CD4-positive, alpha-beta T cell (primary cell): ENCODE results near the gene SLC15A4. TPM values are rescaled to one million over a fixed set of nuclear protein-coding genes. Genes with fewer than 3 reads are reported as not detected.

Experiments
- ATAC-seq: fragments of 200-7000 bp; cut with Tn5 transposase; one replicate; pipeline ENCODE4 v1.10.0; 2022; ENCODE audit warnings: mild to moderate bottlenecking; ENCODE audit not compliant: poor library complexity
- CTCF ChIA-PET: fragments of 350-600 bp; sonication (Branson Sonifier 250); formaldehyde crosslinking; loops from one replicate; lab custom pipeline; 2021; ENCODE audit warnings: antibody characterized with exemption, inconsistent platforms; lab: Charles Lee
- POLR2A ChIA-PET: fragments of 350-600 bp; sonication (Branson Sonifier 250); formaldehyde crosslinking; loops from one replicate; lab custom pipeline; 2021; ENCODE audit warnings: antibody characterized with exemption, inconsistent platforms; lab: Charles Lee
- DNase-seq, 14 experiments: peaks; one replicate each; pipeline ENCODE4 v3.0.0-alpha.2; 2013 to 2020; ENCODE audit warnings: mixed read lengths in 2 of 14
- H3K27ac ChIP-seq, 2 donors: one replicate each; pipeline versions ENCODE4 v1.5.1 to v1.7.0; 2013; ENCODE audit warnings: low read length in 2 of 2, low read depth in 1 of 2, mild to moderate bottlenecking in 1 of 2
- H3K27me3 ChIP-seq, 2 experiments: 1 replicate in 1 of 2; 2 replicates in 1 of 2; pipeline versions ENCODE4 v1.6.1 to v1.7.0; 2013; ENCODE audit warnings: low read length in 2 of 2, control low read depth in 1 of 2, mild to moderate bottlenecking in 1 of 2, moderate library complexity in 1 of 2; ENCODE audit not compliant: insufficient read depth in 2 of 2, control insufficient read depth in 1 of 2
- H3K36me3 ChIP-seq: one replicate; pipeline ENCODE4 v1.6.1; 2013; ENCODE audit warnings: low read length, control low read depth; ENCODE audit not compliant: insufficient read depth
- H3K4me1 ChIP-seq: one replicate; pipeline ENCODE4 v1.6.1; 2013; ENCODE audit warnings: low read length, control low read depth; ENCODE audit not compliant: insufficient read depth
- H3K4me3 ChIP-seq: one replicate; pipeline ENCODE4 v1.5.1; 2013; ENCODE audit warnings: mild to moderate bottlenecking, low read length, moderate library complexity
- H3K9me3 ChIP-seq, 2 experiments: 1 replicate in 1 of 2; 2 replicates in 1 of 2; pipeline versions ENCODE4 v1.6.1 to v1.7.0; 2013; ENCODE audit warnings: low read length in 2 of 2, mild to moderate bottlenecking in 2 of 2, control low read depth in 1 of 2, moderate library complexity in 1 of 2; ENCODE audit not compliant: control insufficient read depth in 1 of 2, insufficient read depth in 1 of 2
- H3K27ac Mint-ChIP-seq: one replicate; pipeline ENCODE4 v1.8.0; 2020; ENCODE audit warnings: mixed read lengths
- H3K27me3 Mint-ChIP-seq: one replicate; pipeline ENCODE4 v1.8.0; 2021; ENCODE audit warnings: mixed read lengths
- H3K36me3 Mint-ChIP-seq: one replicate; pipeline ENCODE4 v1.8.0; 2021; ENCODE audit warnings: low read depth, mixed read lengths
- H3K4me1 Mint-ChIP-seq: one replicate; pipeline ENCODE4 v1.8.0; 2021; ENCODE audit warnings: low read depth, mixed read lengths
- H3K4me3 Mint-ChIP-seq: one replicate; pipeline ENCODE4 v1.8.0; 2020; ENCODE audit warnings: mild to moderate bottlenecking, mixed read lengths
- H3K9me3 Mint-ChIP-seq: one replicate; pipeline ENCODE4 v1.8.0; 2020; ENCODE audit warnings: mixed read lengths
- intact Hi-C, 2 experiments: fragments of 100-400 bp; cut with DNase I in 1 of 2; cut with micrococcal nuclease in 1 of 2; formaldehyde crosslinking; loops; one replicate each; pipeline versions ENCODE4 v1.15.1 to v1.9.0; 2023 to 2025; cut with DNase I, micrococcal nuclease
- total RNA-seq, 174 experiments: library from RNA in 2 of 174; stranded (reverse) in 2 of 174; gene quantifications; one replicate each; pipeline ENCODE4 v1.2.3 and lab custom pipeline; 2021 to 2026
- TF ChIP-seq, protein P1 (sequence below): fragments of 200-600 bp; IDR thresholded peaks from one replicate; pipeline ENCODE4 v1.8.0; 2022; ENCODE audit warnings: antibody characterized with exemption, mild to moderate bottlenecking

The SLC15A4 gene
- total RNA-seq, 2 experiments from 2014 or later = 18.4 to 18.5 TPM

DNA sequence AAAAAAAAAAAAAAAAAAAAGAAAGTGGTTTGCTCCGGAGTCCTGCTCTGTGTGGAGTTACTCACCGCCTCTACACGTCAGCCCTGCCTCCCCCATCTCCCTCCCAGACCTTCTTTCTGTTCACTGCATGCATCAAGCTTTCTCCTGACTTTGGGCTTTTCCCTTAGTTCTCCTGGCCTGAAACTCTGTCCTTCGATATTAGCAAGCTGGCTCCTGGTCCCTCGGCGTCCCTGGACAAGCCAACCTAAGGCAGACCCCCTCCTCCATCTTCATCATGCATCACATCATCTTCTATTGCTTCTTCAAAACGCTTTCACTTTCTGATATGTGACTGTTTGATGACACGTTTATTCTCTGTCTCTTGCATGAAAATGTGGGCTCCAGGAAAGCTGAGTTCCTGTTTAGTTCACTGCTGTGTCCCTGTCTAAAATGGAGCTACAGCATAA, 40.6 kb downstream of the SLC15A4 start:
- Histone ChIP-seq H3K27ac (no peak overlapping the region), H3K27me3 (no peaks in the 10 kb centered on the region), H3K4me3 (no peak overlapping the region), H3K4me1 (peaks cover 4% of the 10 kb centered on the region), H3K9me3 (peaks cover 0 to 9% of the 10 kb centered on the region in 2 experiments), H3K36me3 (no peaks in the 10 kb centered on the region)
- intact Hi-C loops = no loop called here
- H3K27me3 Mint-ChIP-seq = no peaks in the 10 kb centered on the region
- H3K36me3 Mint-ChIP-seq = no peaks in the 10 kb centered on the region
- CTCF ChIA-PET = no interaction called here
- peak; percentile 73 for ATAC-seq
- peak overlapping the region; percentile 81 for H3K4me3 Mint-ChIP-seq
- H3K4me1 Mint-ChIP-seq = peaks cover 12% of the 10 kb centered on the region
- H3K27ac Mint-ChIP-seq = peak overlapping the region; percentile 68
- peak in 3 of 14 experiments; percentile 28 to 66 (median 53) for DNase-seq
- POLR2A ChIA-PET = no interaction called here
- TF ChIP-seq, protein P1, sequence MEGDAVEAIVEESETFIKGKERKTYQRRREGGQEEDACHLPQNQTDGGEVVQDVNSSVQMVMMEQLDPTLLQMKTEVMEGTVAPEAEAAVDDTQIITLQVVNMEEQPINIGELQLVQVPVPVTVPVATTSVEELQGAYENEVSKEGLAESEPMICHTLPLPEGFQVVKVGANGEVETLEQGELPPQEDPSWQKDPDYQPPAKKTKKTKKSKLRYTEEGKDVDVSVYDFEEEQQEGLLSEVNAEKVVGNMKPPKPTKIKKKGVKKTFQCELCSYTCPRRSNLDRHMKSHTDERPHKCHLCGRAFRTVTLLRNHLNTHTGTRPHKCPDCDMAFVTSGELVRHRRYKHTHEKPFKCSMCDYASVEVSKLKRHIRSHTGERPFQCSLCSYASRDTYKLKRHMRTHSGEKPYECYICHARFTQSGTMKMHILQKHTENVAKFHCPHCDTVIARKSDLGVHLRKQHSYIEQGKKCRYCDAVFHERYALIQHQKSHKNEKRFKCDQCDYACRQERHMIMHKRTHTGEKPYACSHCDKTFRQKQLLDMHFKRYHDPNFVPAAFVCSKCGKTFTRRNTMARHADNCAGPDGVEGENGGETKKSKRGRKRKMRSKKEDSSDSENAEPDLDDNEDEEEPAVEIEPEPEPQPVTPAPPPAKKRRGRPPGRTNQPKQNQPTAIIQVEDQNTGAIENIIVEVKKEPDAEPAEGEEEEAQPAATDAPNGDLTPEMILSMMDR = no peak
- H3K9me3 Mint-ChIP-seq = no peaks in the 10 kb centered on the region

DNA sequence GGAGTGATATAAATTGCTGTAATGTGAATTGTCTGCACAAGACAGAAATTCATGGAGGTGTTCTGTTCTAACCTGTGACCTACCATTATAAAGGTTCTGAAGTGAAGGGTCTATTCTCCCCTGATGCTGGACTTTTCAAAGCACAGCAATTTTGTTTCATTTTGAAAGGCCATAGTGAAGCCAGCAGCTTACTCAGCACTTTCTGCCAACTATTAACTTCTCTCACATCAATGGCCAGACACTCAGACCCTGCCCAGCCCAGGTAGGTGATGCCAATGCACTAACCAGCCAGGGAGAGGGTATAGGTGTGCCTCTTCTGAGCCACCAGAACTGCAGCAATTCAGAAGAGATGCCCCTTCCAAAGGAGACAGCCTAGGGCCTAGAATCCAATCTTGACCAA, 43.9 kb downstream of the SLC15A4 start:
- Histone ChIP-seq H3K9me3 (peaks cover 0 to 9% of the 10 kb centered on the region in 2 experiments), H3K4me1 (peaks cover 4% of the 10 kb centered on the region), H3K27ac (no peak overlapping the region), H3K4me3 (no peak overlapping the region), H3K36me3 (no peaks in the 10 kb centered on the region), H3K27me3 (no peaks in the 10 kb centered on the region)
- H3K27me3 Mint-ChIP-seq = no peaks in the 10 kb centered on the region
- ATAC-seq (no peak), DNase-seq (no peak)
- H3K4me3 Mint-ChIP-seq = no peak overlapping the region
- peaks cover 12% of the 10 kb centered on the region for H3K4me1 Mint-ChIP-seq
- CTCF ChIA-PET = no interaction called here
- H3K36me3 Mint-ChIP-seq = no peaks in the 10 kb centered on the region
- intact Hi-C loops = no loop called here
- H3K9me3 Mint-ChIP-seq = no peaks in the 10 kb centered on the region
- H3K27ac Mint-ChIP-seq = no peak overlapping the region
- TF ChIP-seq, protein P1 = no peak
- POLR2A ChIA-PET = no interaction called here

DNA sequence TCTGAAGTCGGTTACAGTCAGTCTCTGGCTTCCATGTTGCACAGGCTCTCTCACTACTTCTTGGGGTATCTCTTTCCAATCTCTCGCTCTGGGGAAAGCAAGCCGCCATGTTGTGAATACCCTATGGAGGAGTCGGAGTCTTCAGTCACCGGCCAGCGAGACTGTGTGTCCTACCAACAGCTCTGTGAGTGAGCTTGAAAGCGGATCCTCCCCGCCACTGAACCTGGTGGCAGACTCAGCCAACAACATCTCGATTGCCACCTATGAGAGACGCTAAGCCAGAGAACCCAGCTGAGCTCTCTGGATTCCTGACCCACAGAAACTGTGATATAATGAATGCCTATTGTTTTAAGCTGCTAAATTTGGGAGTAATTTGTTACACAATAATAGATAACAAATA, 51.5 kb downstream of the SLC15A4 start:
- Histone ChIP-seq H3K9me3 (no peaks in the 10 kb centered on the region), H3K27ac (no peak overlapping the region), H3K27me3 (no peaks in the 10 kb centered on the region), H3K4me1 (no peaks in the 10 kb centered on the region), H3K4me3 (no peak overlapping the region), H3K36me3 (no peaks in the 10 kb centered on the region)
- Mint-ChIP-seq H3K27ac (no peak overlapping the region), H3K4me3 (no peak overlapping the region), H3K4me1 (no peaks in the 10 kb centered on the region), H3K9me3 (no peaks in the 10 kb centered on the region), H3K36me3 (no peaks in the 10 kb centered on the region), H3K27me3 (peaks cover 4% of the 10 kb centered on the region)
- ChIA-PET CTCF (no interaction called here), POLR2A (no interaction called here)
- TF ChIP-seq, protein P1 = no peak
- DNase-seq (no peak), ATAC-seq (no peak)
- intact Hi-C loops = no loop called here
